H1 (cell line): Measurements from ENCODE around the gene UBE3C. TPM values are rescaled to one million over a fixed set of nuclear protein-coding genes. Genes with fewer than 3 reads are reported as not detected.
A peak's percentile ranks its signal among the peaks of the same experiment; 100 is the strongest.
"Not testable (repeated sequence)": the region's sequence is repeated elsewhere in the genome, so short reads cannot be mapped to it uniquely, and the experiment has no call there.

Experiments
- CTCF ChIA-PET: fragments of 300-600 bp; sonication (Branson Sonifier 250); formaldehyde crosslinking; loops from one replicate; lab custom pipeline; 2021; ENCODE audit not compliant: partially characterized antibody; lab: Charles Lee
- POLR2A ChIA-PET: fragments of 300-600 bp; sonication (Branson Sonifier 250); formaldehyde crosslinking; loops from one replicate; lab custom pipeline; 2021; ENCODE audit warnings: inconsistent platforms; ENCODE audit not compliant: partially characterized antibody; lab: Charles Lee
- DNase-seq, 2 experiments: peaks; one replicate each; pipeline versions ENCODE4 v3.0.0 to v3.0.0-alpha.2; 2010 to 2022; ENCODE audit warnings: low spot score in 2 of 2, low read depth in 1 of 2, mixed read lengths in 1 of 2
- FAIRE-seq: peaks from 2 replicates; lab custom pipeline; 2011; peaks lifted over from hg19 to GRCh38; lab: Jason Lieb, UNC
- H2AFZ ChIP-seq: 2 replicates; pipeline ENCODE4 v1.8.1; 2012; ENCODE audit warnings: low read length, inconsistent platforms
- H2AK5ac ChIP-seq: 2 replicates; pipeline ENCODE4 v1.6.1; 2013; ENCODE audit warnings: low read depth, low read length
- H2BK120ac ChIP-seq: replicated peaks from 2 replicates; pipeline ENCODE3; 2013; ENCODE audit warnings: low read depth, low read length, inconsistent platforms
- H2BK12ac ChIP-seq: 2 replicates; pipeline ENCODE4 v1.6.1; 2013; ENCODE audit warnings: low read depth, low read length
- H2BK15ac ChIP-seq: 2 replicates; pipeline ENCODE4 v1.6.1; 2013; ENCODE audit warnings: low read length
- H2BK20ac ChIP-seq: 2 replicates; pipeline ENCODE4 v1.6.1; 2013; ENCODE audit warnings: low read length
- H2BK5ac ChIP-seq: 2 replicates; pipeline ENCODE4 v1.6.1; 2013; ENCODE audit warnings: low read depth, low read length
- H3K14ac ChIP-seq: 2 replicates; pipeline ENCODE4 v1.6.1; 2013; ENCODE audit warnings: inconsistent platforms; ENCODE audit not compliant: insufficient read length
- H3K18ac ChIP-seq: 2 replicates; pipeline ENCODE4 v1.6.1; 2013; ENCODE audit warnings: low read length; ENCODE audit errors: extremely low read depth
- H3K23ac ChIP-seq: 2 replicates; pipeline ENCODE4 v1.6.1; 2013; ENCODE audit warnings: inconsistent platforms; ENCODE audit not compliant: insufficient read length
- H3K23me2 ChIP-seq: 2 replicates; pipeline ENCODE4 v1.6.1; 2013; ENCODE audit warnings: low read depth, low read length
- H3K27ac ChIP-seq: 2 replicates; pipeline ENCODE4 v1.6.1; 2011; ENCODE audit warnings: low read depth, low read length, inconsistent platforms
- H3K27me3 ChIP-seq, 4 experiments: replicated peaks in 1 of 4; 1 replicate in 1 of 4; 2 replicates in 3 of 4; pipeline versions ENCODE4 v1.6.1 to v1.8.1; 2011 to 2013; ENCODE audit warnings: low read length in 3 of 4, mild to moderate bottlenecking in 3 of 4, inconsistent platforms in 2 of 4, mixed read lengths in 2 of 4, moderate library complexity in 1 of 4; ENCODE audit not compliant: control insufficient read depth in 3 of 4, insufficient read depth in 3 of 4; ENCODE audit errors: extremely low read depth in 1 of 4
- H3K36me3 ChIP-seq, 4 experiments: 2 replicates each; pipeline versions ENCODE4 v1.6.1 to v1.8.1; 2011 to 2013; ENCODE audit warnings: mild to moderate bottlenecking in 4 of 4, low read length in 3 of 4, moderate library complexity in 2 of 4, control low read depth in 1 of 4, inconsistent platforms in 1 of 4; ENCODE audit not compliant: insufficient read depth in 4 of 4, control insufficient read depth in 2 of 4
- H3K4ac ChIP-seq: replicated peaks from 2 replicates; pipeline ENCODE3; 2013; ENCODE audit warnings: low read length, low read depth, mixed read lengths, inconsistent platforms; ENCODE audit not compliant: insufficient read length
- H3K4me1 ChIP-seq, 4 experiments: replicated peaks in 1 of 4; 1 replicate in 1 of 4; 2 replicates in 3 of 4; pipeline versions ENCODE4 v1.6.1 to v1.8.1; 2011 to 2013; ENCODE audit warnings: low read length in 3 of 4, inconsistent platforms in 2 of 4, mixed read lengths in 1 of 4; ENCODE audit not compliant: insufficient read depth in 4 of 4, control insufficient read depth in 3 of 4
- H3K4me2 ChIP-seq, 2 experiments: 2 replicates each; pipeline versions ENCODE4 v1.6.1 to v1.8.1; 2011 to 2013; ENCODE audit warnings: low read depth in 2 of 2, low read length in 2 of 2, control low read depth in 1 of 2, inconsistent platforms in 1 of 2, mild to moderate bottlenecking in 1 of 2; ENCODE audit not compliant: insufficient read depth in 1 of 2
- H3K4me3 ChIP-seq, 4 experiments: fragments of 200-600, 300-600 bp in 1 of 4; sonication (generic), shearing (Covaris generic), sonication (Bioruptor Twin) in 1 of 4; 2 replicates each; pipeline versions ENCODE4 v1.5.1 to v1.8.1; 2011 to 2016; ENCODE audit warnings: low read length in 4 of 4, low read depth in 3 of 4, control low read depth in 2 of 4, inconsistent platforms in 2 of 4, mild to moderate bottlenecking in 2 of 4, mixed read lengths in 1 of 4, moderate library complexity in 1 of 4; ENCODE audit not compliant: insufficient read depth in 2 of 4; ENCODE audit errors: extremely low read depth in 1 of 4
- H3K56ac ChIP-seq: replicated peaks from 2 replicates; pipeline ENCODE3; 2013; ENCODE audit warnings: low read depth, mild to moderate bottlenecking, mixed read lengths, low read length, inconsistent platforms; ENCODE audit not compliant: insufficient read length
- H3K79me1 ChIP-seq: 2 replicates; pipeline ENCODE4 v1.6.1; 2013; ENCODE audit warnings: low read depth, low read length, control low read depth
- H3K79me2 ChIP-seq, 2 experiments: 2 replicates each; pipeline versions ENCODE4 v1.6.1 to v1.8.1; 2012 to 2013; ENCODE audit warnings: low read length in 2 of 2, mild to moderate bottlenecking in 2 of 2, inconsistent platforms in 1 of 2; ENCODE audit not compliant: insufficient read depth in 2 of 2, control insufficient read depth in 1 of 2
- H3K9ac ChIP-seq, 4 experiments: replicated peaks in 1 of 4; 1 replicate in 1 of 4; 2 replicates in 3 of 4; pipeline versions ENCODE4 v1.6.1 to v1.8.1; 2011 to 2013; ENCODE audit warnings: low read depth in 3 of 4, low read length in 3 of 4, control low read depth in 2 of 4, mild to moderate bottlenecking in 2 of 4, moderate library complexity in 2 of 4, inconsistent platforms in 1 of 4; ENCODE audit errors: extremely low read depth in 1 of 4
- H3K9me3 ChIP-seq, 2 experiments: 2 replicates each; pipeline versions ENCODE4 v1.6.1 to v1.8.1; 2012 to 2013; ENCODE audit warnings: mild to moderate bottlenecking in 2 of 2, moderate library complexity in 2 of 2, control low read depth in 1 of 2, inconsistent platforms in 1 of 2, low read depth in 1 of 2, low read length in 1 of 2, mixed read lengths in 1 of 2; ENCODE audit not compliant: insufficient read depth in 2 of 2
- H4K20me1 ChIP-seq, 2 experiments: replicated peaks in 1 of 2; 2 replicates each; pipeline versions ENCODE3 to v1.8.1; 2011 to 2013; ENCODE audit warnings: inconsistent platforms in 2 of 2, low read length in 2 of 2, mild to moderate bottlenecking in 1 of 2; ENCODE audit not compliant: insufficient read depth in 2 of 2, control insufficient read depth in 1 of 2
- H4K5ac ChIP-seq: 2 replicates; pipeline ENCODE4 v1.6.1; 2013; ENCODE audit warnings: low read length, low read depth, mixed read lengths, inconsistent platforms; ENCODE audit not compliant: insufficient read length
- H4K8ac ChIP-seq: 2 replicates; pipeline ENCODE4 v1.8.0; 2013; ENCODE audit warnings: mild to moderate bottlenecking, moderate library complexity, low read length, inconsistent platforms; ENCODE audit not compliant: insufficient read depth; ENCODE audit errors: extremely low read depth
- H4K91ac ChIP-seq: replicated peaks from 2 replicates; pipeline ENCODE3; 2013; ENCODE audit warnings: low read length, mixed read lengths, inconsistent platforms; ENCODE audit not compliant: insufficient read length
- HDAC6 ChIP-seq: IDR thresholded peaks from one replicate; pipeline ENCODE4 v1.7.1; 2012; ENCODE audit warnings: low read depth, mild to moderate bottlenecking, inconsistent platforms, low read length, moderate library complexity
- RBBP5 ChIP-seq: IDR thresholded peaks from 2 replicates; pipeline ENCODE4 v1.7.1; 2012; ENCODE audit warnings: low read depth, mild to moderate bottlenecking, inconsistent platforms, low read length, moderate library complexity, borderline replicate concordance
- SRF ChIP-seq: IDR thresholded peaks from 2 replicates; pipeline ENCODE4 v1.6.1; 2011; ENCODE audit warnings: mild to moderate bottlenecking, low read depth, low read length, moderate library complexity
- TBP ChIP-seq: IDR thresholded peaks from 2 replicates; pipeline ENCODE4 v1.6.1; 2011; ENCODE audit warnings: low read depth, low read length, improper control_type of control experiment
- WGBS, 2 experiments: shearing (Covaris generic) in 1 of 2; methylation state at CpG; one replicate each; pipeline versions ENCODE4 v1.1.6 to v1.1.7; 2013 to 2015; ENCODE audit warnings: low lambda C conversion rate in 2 of 2, mixed read lengths in 2 of 2, inconsistent platforms in 1 of 2, low coverage in 1 of 2, missing lambda C conversion rate in 1 of 2; ENCODE audit not compliant: insufficient replicate concordance in 2 of 2, insufficient coverage in 1 of 2, insufficient read length in 1 of 2; ENCODE audit errors: extremely low coverage in 1 of 2, missing lambda C conversion rate in 1 of 2; 5-methylcytosine and 5-hydroxymethylcytosine counted together
- polyA plus RNA-seq, 7 experiments: library from polyadenylated mRNA; depleted of rRNA in 3 of 7; stranded (reverse) in 5 of 7; unstranded in 2 of 7; fragments of >200 nt in 5 of 7; fragments of 200-250 nt in 2 of 7; gene quantifications; 1 replicate in 5 of 7; 2 replicates in 1 of 7; 4 replicates in 1 of 7; pipeline versions ENCODE4 v1.2.1 to v1.2.3, GENCODE V29; 2011 to 2013; ENCODE audit warnings: missing spikeins in 2 of 7, mixed read lengths in 2 of 7
- total RNA-seq: library from RNA; stranded (reverse); fragmentation: NEBNext Ultra II Directional; extraction: Animal tissue kit (Norgen Biotek cat#: 25700); gene quantifications from 2 replicates; pipeline ENCODE4 v1.2.1, GENCODE V29; 2021

The UBE3C gene
- total and polyA plus RNA-seq, 2 of the 8 experiments (the other 6 are each of a cell fraction or from before 2014, with no cell fraction given): 32.0 to 54.1 TPM

DNA sequence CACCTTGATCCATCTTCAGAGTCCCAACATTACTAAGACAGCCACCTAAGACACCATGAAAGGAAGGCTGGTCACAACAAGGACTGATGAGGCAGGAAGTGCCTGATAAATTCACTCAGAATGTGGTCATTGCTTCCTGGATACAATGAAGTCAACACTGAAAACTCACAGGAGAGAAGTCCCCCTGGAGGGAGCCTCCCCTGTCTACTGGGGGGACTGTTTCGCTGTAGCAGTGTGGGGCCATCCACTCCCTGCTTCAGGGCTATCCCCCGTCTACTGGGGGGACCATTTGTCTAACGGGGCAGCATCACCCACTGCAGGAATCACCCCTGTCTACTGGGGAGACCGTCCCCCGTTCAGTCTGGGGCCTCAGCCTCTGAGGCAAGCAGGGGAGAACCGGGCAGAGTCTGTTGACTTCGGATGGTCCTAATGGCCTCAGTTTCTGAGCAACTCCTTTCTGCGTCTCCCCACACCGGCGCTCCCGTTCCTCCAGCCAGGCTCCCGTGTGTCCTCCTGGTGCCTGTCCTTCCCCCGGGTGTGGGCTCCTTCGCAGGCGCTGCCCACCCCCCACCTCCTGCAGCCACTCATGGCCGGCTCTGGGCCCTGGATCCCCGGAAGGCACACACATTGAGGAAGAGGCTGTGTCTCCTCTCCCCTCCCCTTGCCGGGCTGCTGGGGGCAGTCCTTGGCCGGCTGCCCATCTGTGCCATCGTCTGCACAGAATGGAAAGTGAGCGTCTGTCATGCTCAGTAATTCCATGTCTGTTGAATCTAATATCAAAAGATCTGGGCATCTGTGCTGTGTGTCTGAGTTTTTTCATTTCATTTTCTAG is 138.2 kb downstream of the UBE3C start (continued):
- TF ChIP-seq HDAC6: no peak
- no peak for TF ChIP-seq SRF
- no peak for TF ChIP-seq TBP
- no peak for TF ChIP-seq RBBP5

DNA sequence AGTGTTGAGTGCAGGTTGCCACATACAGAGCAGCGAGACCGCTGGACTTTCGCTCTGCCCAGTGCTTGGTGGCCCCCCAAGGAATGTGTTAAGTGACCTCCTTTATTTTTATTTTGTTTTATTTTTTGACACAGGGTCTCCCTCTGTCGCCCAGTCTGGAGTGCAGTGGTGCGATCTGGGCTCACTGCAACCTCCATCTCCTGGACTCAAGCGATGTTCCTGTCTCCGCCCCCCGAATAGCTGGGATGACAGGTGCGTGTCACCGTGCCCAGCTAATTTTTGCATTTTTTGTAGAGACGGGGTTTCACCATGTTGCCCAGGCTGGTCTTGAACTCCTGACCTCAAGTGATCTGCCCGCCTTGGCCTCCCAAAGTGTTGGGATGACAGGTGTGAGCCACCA is 138.8 kb downstream of the UBE3C start:
- H3K4ac ChIP-seq, H3K9ac ChIP-seq, H3K23ac ChIP-seq, H3K23me2 ChIP-seq, H4K20me1 ChIP-seq, H3K27ac ChIP-seq, H2BK12ac ChIP-seq, H3K4me3 ChIP-seq, DNase-seq, H3K18ac ChIP-seq, H3K79me2 ChIP-seq, H2AFZ ChIP-seq, FAIRE-seq, H2BK120ac ChIP-seq, H3K36me3 ChIP-seq, H2BK5ac ChIP-seq, H2BK15ac ChIP-seq, H3K14ac ChIP-seq, H2AK5ac ChIP-seq, H3K9me3 ChIP-seq, H4K8ac ChIP-seq, H3K79me1 ChIP-seq, H3K56ac ChIP-seq, H3K4me2 ChIP-seq, H4K91ac ChIP-seq, POLR2A ChIA-PET, H4K5ac ChIP-seq, H3K27me3 ChIP-seq: not testable (repeated sequence)
- peak overlapping the region; percentile 21; the same call in 1 of the 2 replicates for H2BK20ac ChIP-seq
- 96% methylated on average over 12 of the region's 12 CpGs; no CpG with 5 or more reads in 1 of the 2 experiments for WGBS, 2 experiments
- H3K4me1 ChIP-seq: peaks cover 0 to 11% (median 4%) of the 10 kb centered on the region in 4 experiments; a peak in 5 of 7 replicates
- CTCF ChIA-PET: interaction anchor here (0.9 kb wide), 1 partner anchor 61 kb away, joined by 4 read pairs; no protein-coding TSS in a partner anchor
